Upper lobe of left lung (tissue), 4 donors: ENCODE measurements around the gene AKNA.

Source experiments
- POLR2AphosphoS5 ChIP-seq, 2 donors: sonication (generic); formaldehyde crosslinking; IDR thresholded peaks; one replicate each; pipeline ENCODE4 v1.5.1; 2017; ENCODE audit warnings: antibody characterized with exemption in 2 of 2
- TF ChIP-seq, protein P1 (sequence below), 6 experiments: fragments of 450-650 bp in 4 of 6; fragments of 200-600 bp in 2 of 6; sonication (generic) in 2 of 6; IDR thresholded peaks; one replicate each; pipeline ENCODE4 v1.5.1; 2016 to 2019; ENCODE audit warnings: antibody characterized with exemption in 6 of 6

GRCh38 chr9:114318416-114318815 lies 69.4 kb downstream of the AKNA start:
- TF ChIP-seq, protein P1, sequence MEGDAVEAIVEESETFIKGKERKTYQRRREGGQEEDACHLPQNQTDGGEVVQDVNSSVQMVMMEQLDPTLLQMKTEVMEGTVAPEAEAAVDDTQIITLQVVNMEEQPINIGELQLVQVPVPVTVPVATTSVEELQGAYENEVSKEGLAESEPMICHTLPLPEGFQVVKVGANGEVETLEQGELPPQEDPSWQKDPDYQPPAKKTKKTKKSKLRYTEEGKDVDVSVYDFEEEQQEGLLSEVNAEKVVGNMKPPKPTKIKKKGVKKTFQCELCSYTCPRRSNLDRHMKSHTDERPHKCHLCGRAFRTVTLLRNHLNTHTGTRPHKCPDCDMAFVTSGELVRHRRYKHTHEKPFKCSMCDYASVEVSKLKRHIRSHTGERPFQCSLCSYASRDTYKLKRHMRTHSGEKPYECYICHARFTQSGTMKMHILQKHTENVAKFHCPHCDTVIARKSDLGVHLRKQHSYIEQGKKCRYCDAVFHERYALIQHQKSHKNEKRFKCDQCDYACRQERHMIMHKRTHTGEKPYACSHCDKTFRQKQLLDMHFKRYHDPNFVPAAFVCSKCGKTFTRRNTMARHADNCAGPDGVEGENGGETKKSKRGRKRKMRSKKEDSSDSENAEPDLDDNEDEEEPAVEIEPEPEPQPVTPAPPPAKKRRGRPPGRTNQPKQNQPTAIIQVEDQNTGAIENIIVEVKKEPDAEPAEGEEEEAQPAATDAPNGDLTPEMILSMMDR (IDR thresholded peaks at IDR 0.05): no peak
- no peak for TF ChIP-seq POLR2AphosphoS5 (IDR thresholded peaks at IDR 0.05)
